ENCODE results near the gene ANKS3. TPM values are rescaled to one million over a fixed set of nuclear protein-coding genes. Genes with fewer than 3 reads are reported as not detected.

ANKS3 gene
- total RNA-seq, 1 donor, result 33.2 TPM

DNA sequence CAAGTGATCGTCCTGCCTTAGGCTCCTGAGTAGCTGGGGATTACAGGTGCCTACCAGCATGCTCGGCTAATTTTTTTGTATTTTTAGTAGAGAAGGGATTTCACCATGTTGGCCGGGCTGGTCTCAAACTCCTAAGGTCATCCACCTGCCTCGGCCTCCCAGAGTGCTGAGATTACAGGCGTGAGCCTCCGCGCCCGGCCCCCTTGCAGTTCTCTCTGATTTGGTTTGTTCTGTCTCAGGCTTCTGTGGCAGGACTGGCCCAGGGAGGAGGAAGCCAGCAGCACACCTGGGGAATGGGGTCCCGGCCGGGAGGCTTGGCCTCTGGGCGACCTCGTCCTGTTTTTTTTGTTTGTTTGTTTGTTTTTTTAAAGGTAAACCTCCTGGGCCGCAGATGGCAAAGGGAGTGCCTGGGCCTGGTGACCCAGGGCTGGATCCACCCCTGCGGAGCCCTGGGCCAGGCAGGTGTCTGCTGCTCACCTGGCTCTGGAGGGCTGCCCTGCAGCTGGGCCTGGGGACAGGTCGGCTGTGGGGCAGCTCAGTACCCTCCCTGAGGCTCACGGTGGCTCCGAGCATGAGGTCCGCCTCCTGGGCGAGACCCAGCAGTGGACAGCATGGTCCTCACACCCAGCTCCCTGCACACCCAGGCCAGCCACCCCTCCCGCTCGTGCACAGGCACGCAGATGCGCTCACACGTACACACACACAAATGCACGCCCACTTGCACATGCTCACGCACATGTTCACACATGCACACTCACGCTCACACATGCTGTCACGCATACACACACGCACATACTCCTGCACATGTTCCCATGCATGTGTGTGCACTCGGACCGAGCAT lies 44.0 kb downstream of the ANKS3 start:
- TF ChIP-seq, protein P1, sequence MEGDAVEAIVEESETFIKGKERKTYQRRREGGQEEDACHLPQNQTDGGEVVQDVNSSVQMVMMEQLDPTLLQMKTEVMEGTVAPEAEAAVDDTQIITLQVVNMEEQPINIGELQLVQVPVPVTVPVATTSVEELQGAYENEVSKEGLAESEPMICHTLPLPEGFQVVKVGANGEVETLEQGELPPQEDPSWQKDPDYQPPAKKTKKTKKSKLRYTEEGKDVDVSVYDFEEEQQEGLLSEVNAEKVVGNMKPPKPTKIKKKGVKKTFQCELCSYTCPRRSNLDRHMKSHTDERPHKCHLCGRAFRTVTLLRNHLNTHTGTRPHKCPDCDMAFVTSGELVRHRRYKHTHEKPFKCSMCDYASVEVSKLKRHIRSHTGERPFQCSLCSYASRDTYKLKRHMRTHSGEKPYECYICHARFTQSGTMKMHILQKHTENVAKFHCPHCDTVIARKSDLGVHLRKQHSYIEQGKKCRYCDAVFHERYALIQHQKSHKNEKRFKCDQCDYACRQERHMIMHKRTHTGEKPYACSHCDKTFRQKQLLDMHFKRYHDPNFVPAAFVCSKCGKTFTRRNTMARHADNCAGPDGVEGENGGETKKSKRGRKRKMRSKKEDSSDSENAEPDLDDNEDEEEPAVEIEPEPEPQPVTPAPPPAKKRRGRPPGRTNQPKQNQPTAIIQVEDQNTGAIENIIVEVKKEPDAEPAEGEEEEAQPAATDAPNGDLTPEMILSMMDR (IDR thresholded peaks at IDR 0.05; ENCODE audit: insufficient read depth, low read depth, low read length), result no peak
- DNase-seq (ENCODE audit: low read depth), result no peak
- H3K4me3 ChIP-seq (ENCODE audit: low read depth, low read length), result no peak overlapping the region

DNA sequence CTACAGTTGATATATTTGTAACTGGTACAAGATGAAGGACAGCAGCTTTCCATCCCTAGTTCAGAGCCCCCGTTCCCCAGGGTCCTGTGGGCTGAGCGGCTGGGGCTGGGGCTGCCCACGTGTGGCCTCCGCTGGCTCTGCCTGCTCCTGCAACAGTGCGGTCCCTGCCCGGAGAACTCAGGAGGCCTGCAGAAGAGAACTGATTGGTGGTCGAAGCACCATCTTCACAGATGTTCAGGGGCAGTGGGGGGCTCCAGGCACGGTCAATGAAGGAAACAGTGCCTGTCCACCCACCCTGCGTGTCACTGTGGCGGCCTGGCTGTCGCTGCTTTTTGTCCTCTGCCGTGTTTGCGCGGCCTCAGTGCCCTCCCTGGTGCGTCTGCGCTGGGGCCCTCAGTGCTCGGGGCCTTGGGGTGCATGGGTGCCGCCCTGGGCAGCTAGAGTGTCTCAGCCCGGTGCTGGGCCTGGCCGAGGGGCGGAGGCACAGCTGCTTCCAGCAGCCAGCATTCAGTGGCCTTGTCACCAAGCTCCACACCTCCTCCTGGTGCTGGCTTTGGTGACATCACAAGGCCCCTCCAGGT lies 44.9 kb downstream of the ANKS3 start:
- no peak for DNase-seq (ENCODE audit: low read depth)
- TF ChIP-seq, protein P1 (IDR thresholded peaks at IDR 0.05; ENCODE audit: insufficient read depth, low read depth, low read length), result no peak
- no peak overlapping the region for H3K4me3 ChIP-seq (ENCODE audit: low read depth, low read length)

DNA sequence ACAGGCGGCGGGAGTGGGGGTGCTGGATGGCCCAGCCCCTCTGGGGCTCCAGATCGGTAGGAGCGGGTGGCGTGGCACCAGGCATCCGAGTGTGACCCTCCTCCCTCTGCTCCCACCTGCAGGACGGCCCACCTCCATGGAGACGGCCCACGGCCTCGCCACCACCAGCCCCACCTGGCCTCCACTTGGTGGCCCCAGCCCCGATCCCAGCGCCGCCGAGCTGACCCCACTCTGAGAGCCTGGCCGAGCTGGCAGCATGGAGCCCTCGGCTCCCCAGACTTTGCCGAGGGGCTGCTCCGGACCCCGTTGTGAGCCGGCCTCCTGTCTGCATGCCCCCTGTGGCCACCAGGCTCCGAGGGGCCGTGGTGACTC lies 45.4 kb downstream of the ANKS3 start:
- TF ChIP-seq, protein P1 (IDR thresholded peaks at IDR 0.05; ENCODE audit: insufficient read depth, low read depth, low read length), result no peak
- no peak for DNase-seq (ENCODE audit: low read depth)

DNA sequence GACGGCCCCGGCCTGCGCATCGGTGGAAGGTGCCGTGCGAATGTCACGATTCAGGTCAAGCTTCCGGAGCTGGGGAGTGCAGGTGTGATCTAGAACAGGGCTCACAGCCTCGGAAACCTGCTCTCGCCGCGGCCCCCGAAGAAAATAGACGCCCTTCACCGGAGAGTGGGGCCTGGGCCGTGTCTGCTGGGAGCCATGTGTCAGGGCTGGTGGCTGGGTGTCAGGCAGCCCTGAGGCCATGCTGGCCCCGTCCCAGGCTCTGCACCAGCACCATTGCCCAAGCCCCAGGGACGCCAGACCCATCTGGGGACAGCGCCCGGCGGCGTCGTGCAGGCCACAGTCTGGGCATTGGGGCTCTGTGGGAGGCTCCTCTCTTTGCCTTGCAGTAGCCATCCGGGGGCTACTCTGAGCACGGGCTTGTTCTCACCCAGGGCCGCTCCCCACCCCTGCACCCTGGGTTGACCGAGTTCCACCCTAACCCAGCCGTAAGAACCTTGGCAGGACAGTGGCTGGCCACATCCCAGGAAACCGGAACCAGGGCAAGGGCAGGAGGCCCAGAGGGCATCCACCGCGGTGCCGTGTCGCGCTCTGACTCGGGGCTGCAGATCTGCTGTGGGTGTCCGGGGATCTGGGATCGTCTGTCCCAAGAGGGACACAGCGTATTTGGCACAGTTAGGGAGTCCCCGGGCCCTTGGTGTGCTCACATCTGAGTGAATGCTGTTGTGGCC lies 46.0 kb downstream of the ANKS3 start:
- TF ChIP-seq, protein P1 (IDR thresholded peaks at IDR 0.05; ENCODE audit: insufficient read depth, low read depth, low read length), result no peak
- H3K4me3 ChIP-seq (ENCODE audit: low read depth, low read length), result no peak overlapping the region
- DNase-seq (ENCODE audit: low read depth), result no peak

More for the DNA sequence above, 45.4 kb downstream of the ANKS3 start:
- H3K4me3 ChIP-seq (ENCODE audit: low read depth, low read length), result no peak overlapping the region

DNA sequence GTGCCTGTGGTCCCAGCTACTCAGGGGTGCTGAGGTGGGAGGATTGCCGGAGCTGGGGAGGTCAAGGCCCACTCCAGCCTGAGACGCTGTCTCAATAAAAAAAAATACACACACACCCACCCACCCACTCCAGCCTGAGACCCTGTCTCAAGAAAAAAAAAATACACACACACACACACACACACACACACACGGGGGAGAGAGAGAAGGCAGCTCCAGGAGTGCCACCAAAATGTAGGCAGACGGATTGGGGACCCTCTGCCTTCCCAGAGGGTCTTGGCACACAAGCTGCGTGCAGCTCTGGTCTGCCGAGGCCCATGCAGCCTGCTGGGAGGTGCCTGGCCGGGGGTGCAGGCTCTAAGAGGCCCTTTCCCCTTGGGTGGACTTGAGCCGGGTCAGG lies 46.7 kb downstream of the ANKS3 start:
- DNase-seq (ENCODE audit: low read depth), result no peak
- TF ChIP-seq, protein P1 (IDR thresholded peaks at IDR 0.05; ENCODE audit: insufficient read depth, low read depth, low read length), result no peak
- no peak overlapping the region for H3K4me3 ChIP-seq (ENCODE audit: low read depth, low read length)

DNA sequence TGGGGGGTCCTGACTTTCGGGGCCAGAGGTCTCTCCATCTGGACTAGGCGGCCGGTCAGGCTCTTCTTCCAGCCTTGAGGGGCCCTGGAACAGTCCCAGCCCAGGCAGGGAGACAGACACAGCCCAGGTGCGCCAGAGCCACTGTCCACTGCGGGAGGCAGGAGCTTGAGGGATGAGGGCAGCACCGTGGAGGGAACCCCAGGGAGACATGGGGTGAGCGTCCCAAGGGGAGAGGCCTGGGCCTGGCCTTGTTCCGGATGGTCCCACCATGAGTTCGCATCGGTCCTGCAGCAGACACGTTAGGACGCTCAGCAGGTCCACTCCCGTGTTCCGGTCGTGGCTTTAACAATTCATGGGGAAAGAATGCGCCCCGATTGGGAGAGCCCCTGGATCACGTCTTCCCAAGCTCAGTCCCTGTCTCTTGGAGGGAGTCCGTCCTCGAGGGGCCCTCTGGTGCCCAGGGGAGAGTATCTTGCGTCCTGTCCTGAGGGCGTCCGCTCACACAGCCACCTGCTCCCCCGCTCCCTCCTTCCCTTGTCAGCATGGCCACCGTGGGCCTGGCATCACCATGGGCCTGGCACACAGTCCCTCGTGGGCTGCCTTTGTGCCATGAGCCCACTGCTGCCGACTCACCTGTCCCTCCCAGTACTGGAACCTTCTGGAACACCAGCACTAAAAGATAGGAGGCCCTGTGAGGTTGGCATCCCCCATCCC lies 47.4 kb downstream of the ANKS3 start:
- TF ChIP-seq, protein P1 (IDR thresholded peaks at IDR 0.05; ENCODE audit: insufficient read depth, low read depth, low read length), result no peak
- no peak for DNase-seq (ENCODE audit: low read depth)

More for the DNA sequence above, 47.4 kb downstream of the ANKS3 start:
- no peak overlapping the region for H3K4me3 ChIP-seq (ENCODE audit: low read depth, low read length)

All from fibroblast of villous mesenchyme (primary cell).